Activated CD8-positive, alpha-beta T cell treated with anti-CD3 and anti-CD28 coated beads, Interleukin-2, amount 10 ng/mL, durations not matched to agents 7 days and 5 days (primary cell): ENCODE data around the gene MGMT. TPM values are rescaled to one million over a fixed set of nuclear protein-coding genes. Genes with fewer than 3 reads are reported as not detected.
A peak's percentile ranks its signal among the peaks of the same experiment; 100 is the strongest.

Source experiments
- ATAC-seq: fragments of 150-1000 bp; cut with Tn5 transposase; one replicate; pipeline ENCODE4 v1.10.0; 2021; ENCODE audit warnings: moderate library complexity
- CTCF ChIA-PET: fragments of 350-600 bp; sonication (Branson Sonifier 250); formaldehyde crosslinking; loops from one replicate; lab custom pipeline; 2021; ENCODE audit warnings: antibody characterized with exemption; lab: Charles Lee
- POLR2A ChIA-PET: fragments of 350-600 bp; sonication (Branson Sonifier 250); formaldehyde crosslinking; loops from one replicate; lab custom pipeline; 2021; ENCODE audit warnings: antibody characterized with exemption; lab: Charles Lee
- DNase-seq: peaks from one replicate; pipeline ENCODE4 v3.0.0-alpha.2; 2020
- H3K27ac Mint-ChIP-seq: one replicate; pipeline ENCODE4 v1.8.0; 2021; ENCODE audit warnings: mild to moderate bottlenecking, mixed read lengths
- H3K27me3 Mint-ChIP-seq: one replicate; pipeline ENCODE4 v1.8.0; 2021; ENCODE audit warnings: low read depth, mixed read lengths
- H3K36me3 Mint-ChIP-seq: one replicate; pipeline ENCODE4 v1.8.0; 2021; ENCODE audit warnings: low read depth, mixed read lengths
- H3K4me1 Mint-ChIP-seq: one replicate; pipeline ENCODE4 v1.8.0; 2021; ENCODE audit warnings: low read depth, mixed read lengths
- H3K4me3 Mint-ChIP-seq: one replicate; pipeline ENCODE4 v1.8.0; 2021; ENCODE audit warnings: mild to moderate bottlenecking, mixed read lengths
- H3K9me3 Mint-ChIP-seq: one replicate; pipeline ENCODE4 v1.8.0; 2022; ENCODE audit warnings: mixed read lengths; ENCODE audit not compliant: insufficient read depth
- total RNA-seq, 2 experiments: library from RNA; stranded (reverse); gene quantifications; one replicate each; pipeline ENCODE4 v1.2.3, GENCODE V29; 2021

MGMT gene
- total RNA-seq, 2 experiments from 2014 or later, result 16.7 to 17.3 TPM

DNA sequence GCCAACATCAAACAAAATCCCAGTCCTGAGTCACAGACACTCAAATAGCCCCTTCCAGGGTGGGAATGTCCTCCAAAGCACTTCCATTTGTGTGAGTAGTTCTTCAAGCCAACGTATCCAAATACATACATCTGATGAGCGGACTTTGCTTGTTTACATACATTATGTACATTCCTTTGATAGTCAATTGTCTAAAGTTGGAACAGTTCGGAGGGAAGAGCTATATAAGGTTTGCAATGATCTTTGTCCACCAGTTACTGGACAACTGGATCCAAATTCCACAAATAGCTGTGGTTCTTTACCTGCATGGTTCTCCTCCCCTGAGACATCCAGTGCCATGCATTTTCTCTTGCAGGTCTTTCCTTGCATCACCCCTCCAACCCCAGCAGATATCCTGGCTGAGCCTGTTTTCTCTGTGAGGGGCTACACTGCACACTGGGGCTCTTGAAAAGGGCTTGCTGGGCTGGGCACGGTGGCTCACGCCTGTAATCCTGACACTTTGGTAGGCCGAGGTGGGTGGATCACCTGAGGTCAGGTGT lies 4.7 kb upstream of the MGMT start:
- CTCF ChIA-PET, result no interaction called here
- Mint-ChIP-seq H3K27ac (no peak overlapping the region), H3K27me3 (peaks cover 8% of the 10 kb centered on the region), H3K4me3 (no peak overlapping the region), H3K36me3 (no peaks in the 10 kb centered on the region), H3K9me3 (no peaks in the 10 kb centered on the region), H3K4me1 (no peaks in the 10 kb centered on the region)
- DNase-seq (no peak), ATAC-seq (no peak)
- POLR2A ChIA-PET, result no interaction called here

DNA sequence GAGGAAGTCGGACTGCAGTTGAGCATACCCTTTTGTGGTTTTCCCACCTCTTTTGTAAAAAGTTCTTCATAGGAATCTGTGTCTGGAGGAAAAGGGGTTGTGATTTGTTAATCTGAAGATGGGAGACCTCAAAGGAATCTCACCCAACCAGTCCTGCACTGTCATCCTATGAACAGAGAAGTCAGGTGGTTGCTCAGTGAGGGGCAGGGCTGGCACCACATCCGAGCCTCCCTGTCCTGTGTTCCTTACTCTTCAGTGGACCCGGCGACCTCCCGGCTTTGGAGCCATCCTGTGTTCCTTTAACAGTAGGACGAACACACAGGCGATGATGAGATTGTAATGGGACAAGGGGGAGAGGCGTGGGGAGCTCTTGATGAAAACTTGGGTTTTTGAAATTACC lies 2.8 kb upstream of the MGMT start:
- ChIA-PET CTCF (interaction anchor here (0.7 kb wide), 1 partner anchor 448 kb away, joined by 3 read pairs; no protein-coding TSS in a partner anchor), POLR2A (no interaction called here)
- Mint-ChIP-seq H3K9me3 (no peaks in the 10 kb centered on the region), H3K27me3 (peaks cover 2% of the 10 kb centered on the region), H3K4me3 (no peak overlapping the region), H3K4me1 (peaks cover 8% of the 10 kb centered on the region), H3K27ac (no peak overlapping the region), H3K36me3 (no peaks in the 10 kb centered on the region)
- DNase-seq, result no peak
- ATAC-seq, result no peak

- Mint-ChIP-seq H3K4me3 (peak overlapping the region; percentile 67), H3K36me3 (peaks cover 5% of the 10 kb centered on the region), H3K27ac (peak overlapping the region; percentile 60), H3K27me3 (no peaks in the 10 kb centered on the region), H3K9me3 (no peaks in the 10 kb centered on the region), H3K4me1 (peaks cover 8% of the 10 kb centered on the region)
- CTCF ChIA-PET, result no interaction called here
- POLR2A ChIA-PET, result interaction anchor here (1.5 kb wide), 1 partner anchor 9 kb away, joined by 3 read pairs; no protein-coding TSS in a partner anchor
- DNase-seq, result no peak
- ATAC-seq, result no peak
These were observed 992 bp upstream of the MGMT start for GRCh38 chr10:129465796-129466702.

- ATAC-seq (peak; percentile 1), DNase-seq (peak; percentile 22)
- H3K27me3 Mint-ChIP-seq, result no peaks in the 10 kb centered on the region
- peaks cover 12% of the 10 kb centered on the region for H3K36me3 Mint-ChIP-seq
- ChIA-PET CTCF (interaction anchor here (0.6 kb wide), 1 partner anchor 251 kb away, joined by 3 read pairs; no protein-coding TSS in a partner anchor), POLR2A (interaction anchor here (1.2 to 1.5 kb wide), 2 partner anchors 8 to 644 kb away, joined by 3 read pairs; no protein-coding TSS in a partner anchor)
- H3K9me3 Mint-ChIP-seq, result no peaks in the 10 kb centered on the region
- peak overlapping the region; percentile 74 for H3K27ac Mint-ChIP-seq
- H3K4me3 Mint-ChIP-seq, result peak overlapping the region; percentile 76
- peaks cover 8% of the 10 kb centered on the region for H3K4me1 Mint-ChIP-seq
These were observed 471 bp downstream of the MGMT start for GRCh38 chr10:129467359-129468064.

GRCh38 chr10:129468187-129468586 lies 1.1 kb downstream of the MGMT start:
- no peaks in the 10 kb centered on the region for H3K27me3 Mint-ChIP-seq
- ChIA-PET CTCF (no interaction called here), POLR2A (no interaction called here)
- no peaks in the 10 kb centered on the region for H3K9me3 Mint-ChIP-seq
- H3K4me3 Mint-ChIP-seq, result peak overlapping the region; percentile 76
- H3K4me1 Mint-ChIP-seq, result peaks cover 8% of the 10 kb centered on the region
- no peak overlapping the region for H3K27ac Mint-ChIP-seq
- ATAC-seq (no peak), DNase-seq (no peak)
- H3K36me3 Mint-ChIP-seq, result peaks cover 12% of the 10 kb centered on the region

GRCh38 chr10:129470103-129470851 lies 3.2 kb downstream of the MGMT start:
- Mint-ChIP-seq H3K9me3 (no peaks in the 10 kb centered on the region), H3K4me1 (peaks cover 8% of the 10 kb centered on the region), H3K27ac (no peak overlapping the region), H3K4me3 (no peak overlapping the region), H3K36me3 (peaks cover 12% of the 10 kb centered on the region), H3K27me3 (no peaks in the 10 kb centered on the region)
- no peak for DNase-seq
- POLR2A ChIA-PET, result no interaction called here
- CTCF ChIA-PET, result no interaction called here
- no peak for ATAC-seq

GRCh38 chr10:129471447-129472175 lies 4.6 kb downstream of the MGMT start:
- Mint-ChIP-seq H3K36me3 (peaks cover 12% of the 10 kb centered on the region), H3K4me1 (peaks cover 8% of the 10 kb centered on the region), H3K9me3 (no peaks in the 10 kb centered on the region), H3K4me3 (no peak overlapping the region), H3K27me3 (no peaks in the 10 kb centered on the region), H3K27ac (no peak overlapping the region)
- DNase-seq, result no peak
- POLR2A ChIA-PET, result no interaction called here
- CTCF ChIA-PET, result no interaction called here
- no peak for ATAC-seq

DNA sequence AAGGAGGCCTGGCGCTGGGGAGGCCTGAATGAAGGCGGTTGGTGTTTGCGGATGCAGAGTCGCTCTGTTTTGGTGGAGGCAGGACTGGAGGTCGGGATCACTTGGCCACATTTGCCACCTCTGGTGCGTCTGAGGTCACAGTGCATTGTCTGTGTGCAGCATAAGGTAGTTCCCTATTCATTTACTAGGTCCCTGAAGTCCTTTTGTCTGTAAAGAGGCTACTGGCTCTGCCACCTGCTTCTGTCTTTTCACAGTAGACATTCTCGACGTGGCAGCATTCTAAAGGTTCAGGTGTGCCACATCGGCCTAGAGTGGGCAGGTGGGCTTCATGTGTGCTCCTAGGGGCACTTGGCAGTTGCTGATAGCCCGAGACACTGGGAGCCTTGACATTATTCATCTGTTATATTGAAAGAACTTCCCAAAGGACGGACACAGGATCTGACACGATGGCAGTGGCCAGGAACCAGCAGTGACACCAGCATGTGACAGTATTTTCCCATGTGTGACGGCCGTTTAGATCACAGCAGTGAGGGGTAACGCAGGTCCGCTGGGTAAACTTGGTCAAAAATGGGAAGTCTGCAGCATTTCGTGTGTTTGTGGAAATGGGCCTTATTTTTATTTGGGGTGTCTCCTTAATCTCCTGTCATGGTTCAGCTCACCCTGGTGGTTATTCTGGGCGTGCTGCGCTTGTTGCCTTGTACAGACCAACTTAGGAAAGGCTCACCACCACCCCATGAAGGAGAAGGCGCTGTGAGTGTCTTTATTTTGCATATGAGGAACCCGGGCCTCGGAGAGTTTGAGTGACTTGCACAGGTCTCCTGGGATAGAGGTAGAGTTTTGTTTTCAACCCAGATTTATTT lies 5.9 kb downstream of the MGMT start:
- H3K9me3 Mint-ChIP-seq, result no peaks in the 10 kb centered on the region
- no peaks in the 10 kb centered on the region for H3K27me3 Mint-ChIP-seq
- peaks cover 12% of the 10 kb centered on the region for H3K36me3 Mint-ChIP-seq
- ChIA-PET CTCF (no interaction called here), POLR2A (no interaction called here)
- H3K4me3 Mint-ChIP-seq, result no peak overlapping the region
- peaks cover 4% of the 10 kb centered on the region for H3K4me1 Mint-ChIP-seq
- DNase-seq, result no peak
- ATAC-seq, result no peak
- H3K27ac Mint-ChIP-seq, result no peak overlapping the region

- Mint-ChIP-seq H3K27ac (no peak overlapping the region), H3K27me3 (no peaks in the 10 kb centered on the region), H3K9me3 (peaks cover 3% of the 10 kb centered on the region), H3K4me1 (no peaks in the 10 kb centered on the region), H3K4me3 (no peak overlapping the region), H3K36me3 (peaks cover 12% of the 10 kb centered on the region)
- no peak for ATAC-seq
- ChIA-PET CTCF (no interaction called here), POLR2A (no interaction called here)
- no peak for DNase-seq
These were observed 7.6 kb downstream of the MGMT start for GRCh38 chr10:129474642-129475041.

GRCh38 chr10:129476431-129476830 lies 9.4 kb downstream of the MGMT start:
- DNase-seq, result no peak
- CTCF ChIA-PET, result no interaction called here
- Mint-ChIP-seq H3K4me1 (no peaks in the 10 kb centered on the region), H3K27ac (no peak overlapping the region), H3K36me3 (peaks cover 11% of the 10 kb centered on the region), H3K27me3 (no peaks in the 10 kb centered on the region), H3K4me3 (no peak overlapping the region), H3K9me3 (peaks cover 5% of the 10 kb centered on the region)
- POLR2A ChIA-PET, result no interaction called here
- no peak for ATAC-seq
